H1 (cell line): ENCODE data around the gene TMEM151B. TPM values are rescaled to one million over a fixed set of nuclear protein-coding genes. Genes with fewer than 3 reads are reported as not detected.

Experiments used
- CTCF ChIA-PET: fragments of 300-600 bp; sonication (Branson Sonifier 250); formaldehyde crosslinking; loops from one replicate; lab custom pipeline; 2021; ENCODE audit not compliant: partially characterized antibody; lab: Charles Lee
- POLR2A ChIA-PET: fragments of 300-600 bp; sonication (Branson Sonifier 250); formaldehyde crosslinking; loops from one replicate; lab custom pipeline; 2021; ENCODE audit warnings: inconsistent platforms; ENCODE audit not compliant: partially characterized antibody; lab: Charles Lee
- DNase-seq, 2 experiments: peaks; one replicate each; pipeline versions ENCODE4 v3.0.0 to v3.0.0-alpha.2; 2010 to 2022; ENCODE audit warnings: low spot score in 2 of 2, low read depth in 1 of 2, mixed read lengths in 1 of 2
- FAIRE-seq: peaks from 2 replicates; lab custom pipeline; 2011; peaks lifted over from hg19 to GRCh38; lab: Jason Lieb, UNC
- H2AFZ ChIP-seq: 2 replicates; pipeline ENCODE4 v1.8.1; 2012; ENCODE audit warnings: low read length, inconsistent platforms
- H2AK5ac ChIP-seq: 2 replicates; pipeline ENCODE4 v1.6.1; 2013; ENCODE audit warnings: low read depth, low read length
- H2BK120ac ChIP-seq: replicated peaks from 2 replicates; pipeline ENCODE3; 2013; ENCODE audit warnings: low read depth, low read length, inconsistent platforms
- H2BK12ac ChIP-seq: 2 replicates; pipeline ENCODE4 v1.6.1; 2013; ENCODE audit warnings: low read depth, low read length
- H2BK15ac ChIP-seq: 2 replicates; pipeline ENCODE4 v1.6.1; 2013; ENCODE audit warnings: low read length
- H2BK20ac ChIP-seq: 2 replicates; pipeline ENCODE4 v1.6.1; 2013; ENCODE audit warnings: low read length
- H2BK5ac ChIP-seq: 2 replicates; pipeline ENCODE4 v1.6.1; 2013; ENCODE audit warnings: low read depth, low read length
- H3K14ac ChIP-seq: 2 replicates; pipeline ENCODE4 v1.6.1; 2013; ENCODE audit warnings: inconsistent platforms; ENCODE audit not compliant: insufficient read length
- H3K18ac ChIP-seq: 2 replicates; pipeline ENCODE4 v1.6.1; 2013; ENCODE audit warnings: low read length; ENCODE audit errors: extremely low read depth
- H3K23ac ChIP-seq: 2 replicates; pipeline ENCODE4 v1.6.1; 2013; ENCODE audit warnings: inconsistent platforms; ENCODE audit not compliant: insufficient read length
- H3K23me2 ChIP-seq: 2 replicates; pipeline ENCODE4 v1.6.1; 2013; ENCODE audit warnings: low read depth, low read length
- H3K27ac ChIP-seq: 2 replicates; pipeline ENCODE4 v1.6.1; 2011; ENCODE audit warnings: low read depth, low read length, inconsistent platforms
- H3K27me3 ChIP-seq, 4 experiments: replicated peaks in 1 of 4; 1 replicate in 1 of 4; 2 replicates in 3 of 4; pipeline versions ENCODE4 v1.6.1 to v1.8.1; 2011 to 2013; ENCODE audit warnings: low read length in 3 of 4, mild to moderate bottlenecking in 3 of 4, inconsistent platforms in 2 of 4, mixed read lengths in 2 of 4, moderate library complexity in 1 of 4; ENCODE audit not compliant: control insufficient read depth in 3 of 4, insufficient read depth in 3 of 4; ENCODE audit errors: extremely low read depth in 1 of 4
- H3K36me3 ChIP-seq, 4 experiments: 2 replicates each; pipeline versions ENCODE4 v1.6.1 to v1.8.1; 2011 to 2013; ENCODE audit warnings: mild to moderate bottlenecking in 4 of 4, low read length in 3 of 4, moderate library complexity in 2 of 4, control low read depth in 1 of 4, inconsistent platforms in 1 of 4; ENCODE audit not compliant: insufficient read depth in 4 of 4, control insufficient read depth in 2 of 4
- H3K4ac ChIP-seq: replicated peaks from 2 replicates; pipeline ENCODE3; 2013; ENCODE audit warnings: low read length, low read depth, mixed read lengths, inconsistent platforms; ENCODE audit not compliant: insufficient read length
- H3K4me1 ChIP-seq, 4 experiments: replicated peaks in 1 of 4; 1 replicate in 1 of 4; 2 replicates in 3 of 4; pipeline versions ENCODE4 v1.6.1 to v1.8.1; 2011 to 2013; ENCODE audit warnings: low read length in 3 of 4, inconsistent platforms in 2 of 4, mixed read lengths in 1 of 4; ENCODE audit not compliant: insufficient read depth in 4 of 4, control insufficient read depth in 3 of 4
- H3K4me2 ChIP-seq, 2 experiments: 2 replicates each; pipeline versions ENCODE4 v1.6.1 to v1.8.1; 2011 to 2013; ENCODE audit warnings: low read depth in 2 of 2, low read length in 2 of 2, control low read depth in 1 of 2, inconsistent platforms in 1 of 2, mild to moderate bottlenecking in 1 of 2; ENCODE audit not compliant: insufficient read depth in 1 of 2
- H3K4me3 ChIP-seq, 4 experiments: fragments of 200-600, 300-600 bp in 1 of 4; sonication (generic), shearing (Covaris generic), sonication (Bioruptor Twin) in 1 of 4; 2 replicates each; pipeline versions ENCODE4 v1.5.1 to v1.8.1; 2011 to 2016; ENCODE audit warnings: low read length in 4 of 4, low read depth in 3 of 4, control low read depth in 2 of 4, inconsistent platforms in 2 of 4, mild to moderate bottlenecking in 2 of 4, mixed read lengths in 1 of 4, moderate library complexity in 1 of 4; ENCODE audit not compliant: insufficient read depth in 2 of 4; ENCODE audit errors: extremely low read depth in 1 of 4
- H3K56ac ChIP-seq: replicated peaks from 2 replicates; pipeline ENCODE3; 2013; ENCODE audit warnings: low read depth, mild to moderate bottlenecking, mixed read lengths, low read length, inconsistent platforms; ENCODE audit not compliant: insufficient read length
- H3K79me1 ChIP-seq: 2 replicates; pipeline ENCODE4 v1.6.1; 2013; ENCODE audit warnings: low read depth, low read length, control low read depth
- H3K79me2 ChIP-seq, 2 experiments: 2 replicates each; pipeline versions ENCODE4 v1.6.1 to v1.8.1; 2012 to 2013; ENCODE audit warnings: low read length in 2 of 2, mild to moderate bottlenecking in 2 of 2, inconsistent platforms in 1 of 2; ENCODE audit not compliant: insufficient read depth in 2 of 2, control insufficient read depth in 1 of 2
- H3K9ac ChIP-seq, 4 experiments: replicated peaks in 1 of 4; 1 replicate in 1 of 4; 2 replicates in 3 of 4; pipeline versions ENCODE4 v1.6.1 to v1.8.1; 2011 to 2013; ENCODE audit warnings: low read depth in 3 of 4, low read length in 3 of 4, control low read depth in 2 of 4, mild to moderate bottlenecking in 2 of 4, moderate library complexity in 2 of 4, inconsistent platforms in 1 of 4; ENCODE audit errors: extremely low read depth in 1 of 4
- H3K9me3 ChIP-seq, 2 experiments: 2 replicates each; pipeline versions ENCODE4 v1.6.1 to v1.8.1; 2012 to 2013; ENCODE audit warnings: mild to moderate bottlenecking in 2 of 2, moderate library complexity in 2 of 2, control low read depth in 1 of 2, inconsistent platforms in 1 of 2, low read depth in 1 of 2, low read length in 1 of 2, mixed read lengths in 1 of 2; ENCODE audit not compliant: insufficient read depth in 2 of 2
- H4K20me1 ChIP-seq, 2 experiments: replicated peaks in 1 of 2; 2 replicates each; pipeline versions ENCODE3 to v1.8.1; 2011 to 2013; ENCODE audit warnings: inconsistent platforms in 2 of 2, low read length in 2 of 2, mild to moderate bottlenecking in 1 of 2; ENCODE audit not compliant: insufficient read depth in 2 of 2, control insufficient read depth in 1 of 2
- H4K5ac ChIP-seq: 2 replicates; pipeline ENCODE4 v1.6.1; 2013; ENCODE audit warnings: low read length, low read depth, mixed read lengths, inconsistent platforms; ENCODE audit not compliant: insufficient read length
- H4K8ac ChIP-seq: 2 replicates; pipeline ENCODE4 v1.8.0; 2013; ENCODE audit warnings: mild to moderate bottlenecking, moderate library complexity, low read length, inconsistent platforms; ENCODE audit not compliant: insufficient read depth; ENCODE audit errors: extremely low read depth
- H4K91ac ChIP-seq: replicated peaks from 2 replicates; pipeline ENCODE3; 2013; ENCODE audit warnings: low read length, mixed read lengths, inconsistent platforms; ENCODE audit not compliant: insufficient read length
- CEBPB ChIP-seq: IDR thresholded peaks from 2 replicates; pipeline ENCODE4 v1.6.1; 2012; ENCODE audit warnings: low read depth, low read length
- HDAC2 ChIP-seq, 2 experiments: fragments of 300-600 bp in 1 of 2; sonication (generic) in 1 of 2; IDR thresholded peaks; 2 replicates each; pipeline ENCODE4 v1.6.1; 2011 to 2012; ENCODE audit warnings: low read depth in 2 of 2, low read length in 2 of 2, mild to moderate bottlenecking in 2 of 2, moderate library complexity in 2 of 2, borderline replicate concordance in 1 of 2, inconsistent platforms in 1 of 2
- WGBS, 2 experiments: shearing (Covaris generic) in 1 of 2; methylation state at CpG; one replicate each; pipeline versions ENCODE4 v1.1.6 to v1.1.7; 2013 to 2015; ENCODE audit warnings: low lambda C conversion rate in 2 of 2, mixed read lengths in 2 of 2, inconsistent platforms in 1 of 2, low coverage in 1 of 2, missing lambda C conversion rate in 1 of 2; ENCODE audit not compliant: insufficient replicate concordance in 2 of 2, insufficient coverage in 1 of 2, insufficient read length in 1 of 2; ENCODE audit errors: extremely low coverage in 1 of 2, missing lambda C conversion rate in 1 of 2; 5-methylcytosine and 5-hydroxymethylcytosine counted together
- polyA plus RNA-seq, 7 experiments: library from polyadenylated mRNA; depleted of rRNA in 3 of 7; stranded (reverse) in 5 of 7; unstranded in 2 of 7; fragments of >200 nt in 5 of 7; fragments of 200-250 nt in 2 of 7; gene quantifications; 1 replicate in 5 of 7; 2 replicates in 1 of 7; 4 replicates in 1 of 7; pipeline versions ENCODE4 v1.2.1 to v1.2.3, GENCODE V29; 2011 to 2013; ENCODE audit warnings: missing spikeins in 2 of 7, mixed read lengths in 2 of 7
- total RNA-seq: library from RNA; stranded (reverse); fragmentation: NEBNext Ultra II Directional; extraction: Animal tissue kit (Norgen Biotek cat#: 25700); gene quantifications from 2 replicates; pipeline ENCODE4 v1.2.1, GENCODE V29; 2021

Gene TMEM151B
- total and polyA plus RNA-seq, 2 of the 8 experiments (the other 6 are each of a cell fraction or from before 2014, with no cell fraction given) = 8.0 to 15.5 TPM

DNA sequence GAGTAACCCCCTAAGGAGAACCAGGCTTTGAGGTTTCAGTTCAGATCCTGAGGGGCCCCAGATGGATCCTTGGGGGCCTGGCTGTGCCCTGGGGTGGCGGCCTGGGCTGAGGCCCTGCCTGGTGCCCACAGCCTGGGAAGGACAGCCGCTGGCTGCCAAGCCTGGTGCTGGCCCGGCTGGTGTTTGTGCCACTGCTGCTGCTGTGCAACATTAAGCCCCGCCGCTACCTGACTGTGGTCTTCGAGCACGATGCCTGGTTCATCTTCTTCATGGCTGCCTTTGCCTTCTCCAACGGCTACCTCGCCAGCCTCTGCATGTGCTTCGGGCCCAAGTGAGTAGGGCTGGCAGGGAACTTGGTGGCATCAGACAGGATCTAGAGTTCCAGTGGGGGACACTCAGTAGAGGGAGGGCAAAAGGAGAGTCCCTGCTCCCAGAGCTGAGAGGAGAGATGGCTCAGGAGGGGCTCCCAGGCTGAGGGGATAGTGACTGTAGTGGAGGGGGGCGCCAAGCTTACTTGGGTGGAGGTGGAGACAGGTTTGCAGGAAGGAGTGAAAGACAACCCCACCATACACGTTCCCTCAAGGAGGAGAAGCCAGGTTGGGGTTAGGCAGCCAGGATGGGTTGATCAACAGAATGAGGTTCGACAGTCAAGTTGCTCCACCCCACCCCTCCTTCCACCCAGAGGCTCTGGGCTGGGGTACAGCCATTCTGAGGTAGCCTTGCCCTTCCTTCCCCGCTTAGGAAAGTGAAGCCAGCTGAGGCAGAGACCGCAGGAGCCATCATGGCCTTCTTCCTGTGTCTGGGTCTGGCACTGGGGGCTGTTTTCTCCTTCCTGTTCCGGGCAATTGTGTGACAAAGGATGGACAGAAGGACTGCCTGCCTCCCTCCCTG is 37.3 kb upstream of the TMEM151B start:
- DNase-seq (no peak), FAIRE-seq (no peak)
- no peaks in the 10 kb centered on the region for H3K27me3 ChIP-seq
- 90% methylated on average over 16 of the region's 16 CpGs; no CpG with 5 or more reads in 1 of the 2 experiments for WGBS, 2 experiments
- H3K36me3 ChIP-seq = peaks cover 35 to 60% (median 53%) of the 10 kb centered on the region in 4 experiments
- no peaks in the 10 kb centered on the region for H3K9me3 ChIP-seq
- H3K4me2 ChIP-seq = no peak overlapping the region
- peaks cover 11% of the 10 kb centered on the region for H3K79me1 ChIP-seq
- no peak overlapping the region for H2BK120ac ChIP-seq
- no peak overlapping the region for H3K9ac ChIP-seq
- no peak overlapping the region for H2BK15ac ChIP-seq
- H2BK20ac ChIP-seq = no peak overlapping the region
- H3K56ac ChIP-seq = no peak overlapping the region
- 0 out of 2 replicates have a peak overlapping the region, but pooled peaks have one; percentile 24 for H2BK5ac ChIP-seq
- no peak overlapping the region for H3K4me3 ChIP-seq
- peaks cover 4 to 15% (median 9%) of the 10 kb centered on the region in 4 experiments; a peak in 6 of 7 replicates for H3K4me1 ChIP-seq
- peaks cover 4% of the 10 kb centered on the region; the same call in 1 of the 2 replicates for H3K23me2 ChIP-seq
- H4K8ac ChIP-seq = no peak overlapping the region
- H3K4ac ChIP-seq = no peak overlapping the region
- H2BK12ac ChIP-seq = no peak overlapping the region
- ChIA-PET POLR2A (interaction anchor here (0.9 to 21.0 kb wide), 9 partner anchors 8 to 99 kb away, joined by 3 to 581 read pairs (median 5); partner anchors contain the start of genes HSP90AB1, SLC29A1 and SLC35B2), CTCF (interaction anchor here (0.8 to 19.4 kb wide), 13 partner anchors 7 to 143 kb away, joined by 3 to 287 read pairs (median 19); partner anchors contain the start of genes CAPN11, MYMX and SLC29A1)
- no peak overlapping the region for H4K91ac ChIP-seq
- no peak overlapping the region for H2AK5ac ChIP-seq
- no peak overlapping the region; the same call in 1 of the 2 replicates for H3K27ac ChIP-seq
- H3K18ac ChIP-seq = no peak overlapping the region
- H4K20me1 ChIP-seq = peaks cover 11 to 21% of the 10 kb centered on the region in 2 experiments
- no peak overlapping the region for H3K23ac ChIP-seq
- no peak overlapping the region for H3K14ac ChIP-seq
- H4K5ac ChIP-seq = no peak overlapping the region
- H2AFZ ChIP-seq = no peak overlapping the region
- peaks cover 0 to 9% of the 10 kb centered on the region in 2 experiments; a peak in 2 of 4 replicates for H3K79me2 ChIP-seq
- TF ChIP-seq HDAC2 (IDR thresholded peaks at IDR 0.05; ENCODE audit: borderline replicate concordance in 1 of 2, low read depth in 2 of 2, low read length in 2 of 2) (no peak), CEBPB (no peak)
